ENCODE measurements around the gene MTAP. TPM values are rescaled to one million over a fixed set of nuclear protein-coding genes. Genes with fewer than 3 reads are reported as not detected.

Gene MTAP
- total RNA-seq, 1 donor from 2014 or later = 42.5 TPM

GRCh38 chr9:21933865-21934264 is 131.4 kb downstream of the MTAP start:
- H3K27me3 Mint-ChIP-seq (ENCODE audit: unreplicated experiment) = no peaks in the 10 kb centered on the region
- peaks cover 16% of the 10 kb centered on the region for H3K36me3 Mint-ChIP-seq (ENCODE audit: unreplicated experiment)
- no peak overlapping the region for H3K4me3 Mint-ChIP-seq (ENCODE audit: unreplicated experiment)
- H3K27ac Mint-ChIP-seq (ENCODE audit: unreplicated experiment) = no peak overlapping the region
- peaks cover 4% of the 10 kb centered on the region for H3K9me3 Mint-ChIP-seq (ENCODE audit: unreplicated experiment)
- peaks cover 12% of the 10 kb centered on the region for H3K4me1 Mint-ChIP-seq (ENCODE audit: unreplicated experiment)
- DNase-seq (ENCODE audit: extremely low spot score, unreplicated experiment) = no peak
- TF ChIP-seq CTCF (IDR thresholded peaks at IDR 0.05) = no peak

GRCh38 chr9:21935631-21936030 is 133.2 kb downstream of the MTAP start:
- Mint-ChIP-seq H3K27ac (ENCODE audit: unreplicated experiment) (no peak overlapping the region), H3K27me3 (ENCODE audit: unreplicated experiment) (no peaks in the 10 kb centered on the region), H3K4me1 (ENCODE audit: unreplicated experiment) (peaks cover 12% of the 10 kb centered on the region), H3K4me3 (ENCODE audit: unreplicated experiment) (no peak overlapping the region), H3K36me3 (ENCODE audit: unreplicated experiment) (peaks cover 13% of the 10 kb centered on the region), H3K9me3 (ENCODE audit: unreplicated experiment) (peaks cover 4% of the 10 kb centered on the region)
- no peak for TF ChIP-seq CTCF (IDR thresholded peaks at IDR 0.05)
- DNase-seq (ENCODE audit: extremely low spot score, unreplicated experiment) = no peak

GRCh38 chr9:21936161-21936560 is 133.7 kb downstream of the MTAP start:
- Mint-ChIP-seq H3K9me3 (ENCODE audit: unreplicated experiment) (no peaks in the 10 kb centered on the region), H3K27ac (ENCODE audit: unreplicated experiment) (no peak overlapping the region), H3K4me1 (ENCODE audit: unreplicated experiment) (peaks cover 9% of the 10 kb centered on the region), H3K36me3 (ENCODE audit: unreplicated experiment) (peaks cover 9% of the 10 kb centered on the region), H3K27me3 (ENCODE audit: unreplicated experiment) (no peaks in the 10 kb centered on the region), H3K4me3 (ENCODE audit: unreplicated experiment) (no peak overlapping the region)
- no peak for TF ChIP-seq CTCF (IDR thresholded peaks at IDR 0.05)
- DNase-seq (ENCODE audit: extremely low spot score, unreplicated experiment) = no peak

- Mint-ChIP-seq H3K27ac (ENCODE audit: unreplicated experiment) (no peak overlapping the region), H3K36me3 (ENCODE audit: unreplicated experiment) (no peaks in the 10 kb centered on the region), H3K4me3 (ENCODE audit: unreplicated experiment) (no peak overlapping the region), H3K27me3 (ENCODE audit: unreplicated experiment) (peaks cover 31% of the 10 kb centered on the region), H3K9me3 (ENCODE audit: unreplicated experiment) (no peaks in the 10 kb centered on the region), H3K4me1 (ENCODE audit: unreplicated experiment) (peaks cover 3% of the 10 kb centered on the region)
- no peak for DNase-seq (ENCODE audit: extremely low spot score, unreplicated experiment)
- no peak for TF ChIP-seq CTCF (IDR thresholded peaks at IDR 0.05)
These were observed 139.0 kb downstream of the MTAP start for GRCh38 chr9:21941337-21941995.

- no peaks in the 10 kb centered on the region for H3K36me3 Mint-ChIP-seq (ENCODE audit: unreplicated experiment)
- H3K4me1 Mint-ChIP-seq (ENCODE audit: unreplicated experiment) = no peaks in the 10 kb centered on the region
- DNase-seq (ENCODE audit: extremely low spot score, unreplicated experiment) = no peak
- H3K9me3 Mint-ChIP-seq (ENCODE audit: unreplicated experiment) = peaks cover 4% of the 10 kb centered on the region
- no peak overlapping the region for H3K4me3 Mint-ChIP-seq (ENCODE audit: unreplicated experiment)
- peaks cover 31% of the 10 kb centered on the region for H3K27me3 Mint-ChIP-seq (ENCODE audit: unreplicated experiment)
- TF ChIP-seq CTCF (IDR thresholded peaks at IDR 0.05) = no peak
- H3K27ac Mint-ChIP-seq (ENCODE audit: unreplicated experiment) = no peak overlapping the region
These were observed 141.0 kb downstream of the MTAP start for GRCh38 chr9:21943464-21943863.
